GM18520 (cell line): ENCODE measurements around the gene ETV1.
A peak's percentile ranks its signal among the peaks of the same experiment; 100 is the strongest.

Experiments
- ATAC-seq: cut with Tn5 transposase; IDR thresholded peaks from one replicate; pipeline ENCODE4 v1.9.1; 2021; ENCODE audit not compliant: unreplicated experiment

The ETV1 gene

GRCh38 chr7:13989126-13989948 lies at the start of gene ETV1:
ETV1 (minus strand) TSS chr7:13989666; CDS start chr7:13989052, 614 bp downstream.
- ATAC-seq: no peak

- no peak for ATAC-seq
Measured at GRCh38 chr7:14024406-14024805, 34.9 kb upstream of the ETV1 start.

- ATAC-seq: no peak
Measured at GRCh38 chr7:14023838-14024237, 34.4 kb upstream of the ETV1 start.

GRCh38 chr7:14023342-14023741 lies 33.9 kb upstream of the ETV1 start:
- ATAC-seq: no peak

GRCh38 chr7:14021069-14021468 lies 31.6 kb upstream of the ETV1 start:
- ATAC-seq: no peak

- no peak for ATAC-seq
Measured at GRCh38 chr7:14020339-14020900, 31.0 kb upstream of the ETV1 start.

GRCh38 chr7:14018751-14019150 lies 29.3 kb upstream of the ETV1 start:
- no peak for ATAC-seq

GRCh38 chr7:14016950-14017349 lies 27.5 kb upstream of the ETV1 start:
- no peak for ATAC-seq

- ATAC-seq: no peak
Measured at GRCh38 chr7:14013898-14014297, 24.4 kb upstream of the ETV1 start.

GRCh38 chr7:14009453-14010418 lies 20.3 kb upstream of the ETV1 start:
- ATAC-seq: no peak

GRCh38 chr7:14001139-14001538 lies 11.7 kb upstream of the ETV1 start:
- no peak for ATAC-seq

- peak; percentile 48 for ATAC-seq
Measured at GRCh38 chr7:14000247-14000646, 10.8 kb upstream of the ETV1 start.

- no peak for ATAC-seq
Measured at GRCh38 chr7:13998866-13999265, 9.4 kb upstream of the ETV1 start.

GRCh38 chr7:13992596-13992964 lies 3.1 kb upstream of the ETV1 start:
- ATAC-seq: no peak

GRCh38 chr7:13991791-13992595 lies 2.5 kb upstream of the ETV1 start:
- no peak for ATAC-seq

- ATAC-seq: peak; percentile 77
Measured at GRCh38 chr7:13990984-13991790, 1.7 kb upstream of the ETV1 start.

- no peak for ATAC-seq
Measured at GRCh38 chr7:13990319-13990983, 985 bp upstream of the ETV1 start.

GRCh38 chr7:13989949-13990305 lies 461 bp upstream of the ETV1 start:
- no peak for ATAC-seq

GRCh38 chr7:13988731-13989125 lies 738 bp downstream of the ETV1 start:
- ATAC-seq: no peak
